ENCODE measurements around the gene TBX10. TPM values are rescaled to one million over a fixed set of nuclear protein-coding genes. Genes with fewer than 3 reads are reported as not detected.

TBX10 gene
- total RNA-seq, 1 experiment from 2014 or later: not detected

- no peak overlapping the region for H3K9ac ChIP-seq (ENCODE audit: low read length)
- no peaks in the 10 kb centered on the region for H3K27me3 ChIP-seq (ENCODE audit: insufficient read depth, low read length)
- TF ChIP-seq CEBPB (IDR thresholded peaks at IDR 0.05; ENCODE audit: low read depth) (no peak), SP1 (IDR thresholded peaks at IDR 0.05; ENCODE audit: low read depth) (no peak), EZH2 (IDR thresholded peaks at IDR 0.05) (no peak), JUND (IDR thresholded peaks at IDR 0.05) (no peak), POLR2AphosphoS5 (IDR thresholded peaks at IDR 0.05; ENCODE audit: low read depth, low read length) (no peak), EZH2phosphoT487 (IDR thresholded peaks at IDR 0.05; ENCODE audit: borderline replicate concordance) (no peak), FOSL1 (IDR thresholded peaks at IDR 0.05; ENCODE audit: low read depth) (no peak), RAD21 (IDR thresholded peaks at IDR 0.05; ENCODE audit: low read depth) (no peak), POLR2A (IDR thresholded peaks at IDR 0.05; ENCODE audit: borderline replicate concordance, extremely low read depth, insufficient read depth, insufficient read length) (no peak), REST (IDR thresholded peaks at IDR 0.05; ENCODE audit: low read depth) (no peak), ZBTB33 (IDR thresholded peaks at IDR 0.05; ENCODE audit: extremely low read depth, insufficient replicate concordance, low read length) (no peak), ZNF274 (IDR thresholded peaks at IDR 0.05; ENCODE audit: low read depth, low read length) (no peak), ATF3 (IDR thresholded peaks at IDR 0.05) (no peak)
- CTCF ChIA-PET: no interaction called here
- no peak overlapping the region for H2AFZ ChIP-seq (ENCODE audit: low read depth, low read length, poor library complexity, severe bottlenecking)
- no peaks in the 10 kb centered on the region for H3K9me2 ChIP-seq (ENCODE audit: insufficient read depth)
- no peaks in the 10 kb centered on the region for H3K36me3 ChIP-seq (ENCODE audit: control insufficient read depth in 1 of 2, insufficient read depth in 2 of 2, low read length in 2 of 2)
- POLR2A ChIA-PET: no interaction called here
- DNase-seq (ENCODE audit: low read depth, low spot score) (no peak), ATAC-seq (no peak)
- no peaks in the 10 kb centered on the region for H3K9me3 ChIP-seq (ENCODE audit: control insufficient read depth in 1 of 2, insufficient read depth in 1 of 2, low read depth in 1 of 2, low read length in 2 of 2)
- peaks cover 2 to 13% of the 10 kb centered on the region in 2 experiments; a peak in 3 of 4 replicates for H3K4me1 ChIP-seq (ENCODE audit: control insufficient read depth in 1 of 2, insufficient read depth in 2 of 2, low read length in 2 of 2)
- no peak overlapping the region for H3K27ac ChIP-seq (ENCODE audit: low read depth, low read length)
- RAD21 ChIA-PET (ENCODE audit: low non-redundant PET in 1 of 2, low total read pairs in 2 of 2, uncharacterized antibody in 2 of 2, unreplicated experiment in 2 of 2): no interaction called here
- no peak overlapping the region for H3K4me2 ChIP-seq (ENCODE audit: low read length)
- no peaks in the 10 kb centered on the region for H3K79me2 ChIP-seq (ENCODE audit: insufficient read depth, low read length)
- BruUV-seq (replicated peaks): no TSS peak
- H3K4me3 ChIP-seq (replicated peaks in 1 of 2; ENCODE audit: low read depth in 1 of 2, low read length in 2 of 2): no peak overlapping the region
- no peaks in the 10 kb centered on the region for H4K20me1 ChIP-seq (ENCODE audit: insufficient read depth)
- intact Hi-C loops (cut with micrococcal nuclease): no loop called here
Observed at GRCh38 chr11:67654225-67654624, 14.7 kb upstream of the TBX10 start.

All from HCT116 (cell line).